Mucosa of descending colon (tissue), 3 donors: ENCODE data around the gene PSMB10. TPM values are rescaled to one million over a fixed set of nuclear protein-coding genes. Genes with fewer than 3 reads are reported as not detected.

Experiments used
- ATAC-seq: fragments of 200-7000 bp; cut with Tn5 transposase; one replicate; pipeline ENCODE4 v1.9.1; 2020; ENCODE audit warnings: mild to moderate bottlenecking, moderate library complexity
- DNase-seq, 3 donors: peaks; one replicate each; pipeline ENCODE4 v3.0.0-alpha.2; 2020
- H3K36me3 ChIP-seq: fragments of 200-600 bp; one replicate; pipeline ENCODE4 v1.8.0; 2021; ENCODE audit warnings: low read depth, mild to moderate bottlenecking
- H3K4me1 ChIP-seq: fragments of 200-600 bp; one replicate; pipeline ENCODE4 v1.8.0; 2021; ENCODE audit warnings: low read depth, mild to moderate bottlenecking
- H3K4me3 ChIP-seq: fragments of 200-600 bp; one replicate; pipeline ENCODE4 v1.8.0; 2021; ENCODE audit warnings: mild to moderate bottlenecking
- H3K9me3 ChIP-seq: fragments of 200-600 bp; one replicate; pipeline ENCODE4 v1.8.0; 2021; ENCODE audit warnings: mild to moderate bottlenecking
- intact Hi-C, 2 donors: fragments of 100-400 bp; cut with DNase I in 1 of 2; cut with micrococcal nuclease in 1 of 2; formaldehyde crosslinking; loops; one replicate each; pipeline versions ENCODE4 v1.11.0 to v1.11.1; 2022; cut with DNase I, micrococcal nuclease
- total RNA-seq, 3 donors: library from RNA; stranded (reverse); fragmentation: NEBNext Ultra II Directional in 2 of 3; extraction: Animal tissue kit (Norgen Biotek cat#: 25700) in 2 of 3; gene quantifications; one replicate each; pipeline versions ENCODE4 v1.2.1 to v1.2.4, GENCODE V29; 2021 to 2023
- TF ChIP-seq, protein P1 (sequence below): fragments of 200-600 bp; IDR thresholded peaks from one replicate; pipeline ENCODE4 v1.8.0; 2022; ENCODE audit warnings: antibody characterized with exemption, mild to moderate bottlenecking
- donor health status: DM: no; HTN: no; CAD: no; lungs with moderate emphysema.
- donor health status: DM: no; HTN: no; CAD: no.
- donor health status: DM: no; HTN: yes; CAD: no.

The PSMB10 gene
- total RNA-seq, 3 donors from 2014 or later, result 96.9 to 175 (median 139) TPM

- Histone ChIP-seq H3K4me1 (peaks cover 22% of the 10 kb centered on the region), H3K9me3 (no peaks in the 10 kb centered on the region), H3K36me3 (no peaks in the 10 kb centered on the region), H3K4me3 (no peak overlapping the region)
- TF ChIP-seq, protein P1, sequence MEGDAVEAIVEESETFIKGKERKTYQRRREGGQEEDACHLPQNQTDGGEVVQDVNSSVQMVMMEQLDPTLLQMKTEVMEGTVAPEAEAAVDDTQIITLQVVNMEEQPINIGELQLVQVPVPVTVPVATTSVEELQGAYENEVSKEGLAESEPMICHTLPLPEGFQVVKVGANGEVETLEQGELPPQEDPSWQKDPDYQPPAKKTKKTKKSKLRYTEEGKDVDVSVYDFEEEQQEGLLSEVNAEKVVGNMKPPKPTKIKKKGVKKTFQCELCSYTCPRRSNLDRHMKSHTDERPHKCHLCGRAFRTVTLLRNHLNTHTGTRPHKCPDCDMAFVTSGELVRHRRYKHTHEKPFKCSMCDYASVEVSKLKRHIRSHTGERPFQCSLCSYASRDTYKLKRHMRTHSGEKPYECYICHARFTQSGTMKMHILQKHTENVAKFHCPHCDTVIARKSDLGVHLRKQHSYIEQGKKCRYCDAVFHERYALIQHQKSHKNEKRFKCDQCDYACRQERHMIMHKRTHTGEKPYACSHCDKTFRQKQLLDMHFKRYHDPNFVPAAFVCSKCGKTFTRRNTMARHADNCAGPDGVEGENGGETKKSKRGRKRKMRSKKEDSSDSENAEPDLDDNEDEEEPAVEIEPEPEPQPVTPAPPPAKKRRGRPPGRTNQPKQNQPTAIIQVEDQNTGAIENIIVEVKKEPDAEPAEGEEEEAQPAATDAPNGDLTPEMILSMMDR, result no peak
- no peak for DNase-seq
- intact Hi-C loops, result no loop called here
- ATAC-seq, result no peak
Measured at GRCh38 chr16:67965668-67966548, 29.3 kb upstream of the PSMB10 start.

GRCh38 chr16:67964477-67965131, 28.0 kb upstream of the PSMB10 start:
- DNase-seq (no peak), ATAC-seq (no peak)
- Histone ChIP-seq H3K36me3 (no peaks in the 10 kb centered on the region), H3K4me3 (no peak overlapping the region), H3K9me3 (no peaks in the 10 kb centered on the region), H3K4me1 (peaks cover 22% of the 10 kb centered on the region)
- intact Hi-C loops, result no loop called here
- TF ChIP-seq, protein P1, result no peak

DNA sequence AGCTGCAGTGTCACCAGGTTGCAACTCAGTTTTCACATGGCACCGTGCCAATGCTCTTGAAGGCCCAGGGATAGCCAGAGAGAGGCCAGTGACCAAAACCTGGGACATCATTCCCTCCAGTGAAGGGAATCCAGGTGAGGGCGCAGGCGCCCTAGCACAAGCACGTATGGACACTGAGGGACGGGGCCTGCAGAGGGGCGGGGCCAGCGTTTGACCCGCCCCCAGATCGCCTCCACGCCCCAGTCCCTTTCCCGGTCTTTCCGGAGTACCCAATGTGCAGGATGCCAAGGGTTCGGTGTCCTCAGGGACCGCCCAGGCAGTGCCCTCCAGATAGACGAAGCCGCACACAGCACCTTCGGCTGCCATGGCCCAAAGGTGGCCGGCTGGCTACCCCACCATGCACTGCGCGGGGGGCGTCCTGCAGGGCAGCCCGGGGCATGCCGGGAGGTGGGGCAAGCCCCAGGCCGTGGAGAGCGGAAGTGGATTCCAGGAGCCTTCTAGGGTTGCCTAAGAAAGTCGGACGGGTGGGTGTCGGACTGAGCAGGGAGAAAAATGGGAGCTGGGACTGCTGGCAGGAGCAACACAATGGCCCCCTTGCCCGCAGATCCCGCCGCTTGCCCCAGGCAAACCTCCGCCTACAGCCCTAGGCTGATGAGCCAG, 27.1 kb upstream of the PSMB10 start:
- ATAC-seq, result no peak
- intact Hi-C loops, result no loop called here
- H3K36me3 ChIP-seq, result no peaks in the 10 kb centered on the region
- TF ChIP-seq, protein P1, result no peak
- no peaks in the 10 kb centered on the region for H3K9me3 ChIP-seq
- DNase-seq, result no peak
- H3K4me1 ChIP-seq, result peaks cover 27% of the 10 kb centered on the region
- H3K4me3 ChIP-seq, result no peak overlapping the region

DNA sequence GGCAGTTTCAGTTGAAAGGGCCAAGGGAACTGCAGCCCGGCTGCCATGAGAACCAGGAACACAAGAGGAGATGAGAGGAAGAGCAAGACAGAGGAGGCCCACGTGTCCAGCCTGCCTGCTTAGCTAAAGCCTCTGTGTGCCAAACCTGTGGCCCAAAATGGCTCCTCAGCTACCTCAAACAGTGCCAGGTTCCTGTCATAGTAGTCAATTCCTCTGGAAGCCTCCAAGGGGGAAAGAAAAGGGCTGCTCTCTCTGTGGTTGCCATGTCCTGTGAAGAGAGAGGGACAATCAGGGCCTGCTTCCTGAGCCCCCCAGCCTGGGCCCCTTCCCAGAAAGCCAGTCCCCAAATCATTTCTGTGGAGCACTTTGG, 26.6 kb upstream of the PSMB10 start:
- Histone ChIP-seq H3K36me3 (no peaks in the 10 kb centered on the region), H3K4me3 (no peak overlapping the region), H3K4me1 (peaks cover 27% of the 10 kb centered on the region), H3K9me3 (no peaks in the 10 kb centered on the region)
- no peak for ATAC-seq
- TF ChIP-seq, protein P1, result no peak
- intact Hi-C loops, result no loop called here
- no peak for DNase-seq

- no peaks in the 10 kb centered on the region for H3K36me3 ChIP-seq
- H3K4me1 ChIP-seq, result peaks cover 22% of the 10 kb centered on the region
Measured at GRCh38 chr16:67962135-67962534, 25.5 kb upstream of the PSMB10 start.

More at GRCh38 chr16:67962135-67962534, 25.5 kb upstream of the PSMB10 start:
- intact Hi-C loops, result no loop called here
- TF ChIP-seq, protein P1, result no peak
- ATAC-seq (no peak), DNase-seq (no peak)
- Histone ChIP-seq H3K4me3 (no peak overlapping the region), H3K9me3 (no peaks in the 10 kb centered on the region)
